GM12878 (cell line): ENCODE data around the gene MSL2. TPM values are rescaled to one million over a fixed set of nuclear protein-coding genes. Genes with fewer than 3 reads are reported as not detected.

Experiments
- ATAC-seq: fragments of 200-7000 bp; cut with Tn5 transposase; 3 replicates; pipeline ENCODE4 v1.9.1; 2020; ENCODE audit warnings: mild to moderate bottlenecking, moderate library complexity
- BruUV-seq: library from RNA; stranded (reverse); fragments of 400-500 nt; replicated peaks from 2 replicates; lab custom pipeline; 2021; lab: Mats Ljungman, UMichigan
- CTCF ChIA-PET: fragments of 300-600 bp; sonication (Branson Sonifier 250); formaldehyde crosslinking; extraction: SDS; loops from one replicate; lab custom pipeline; 2021; ENCODE audit warnings: inconsistent platforms; lab: Yijun Ruan, JAX
- POLR2A ChIA-PET: fragments of 350-600 bp; formaldehyde crosslinking; extraction: SDS; loops from one replicate; lab custom pipeline; 2021; ENCODE audit warnings: inconsistent platforms; lab: Charles Lee
- RAD21 ChIA-PET: fragments of 300-600 bp; sonication (Branson Sonifier 250); formaldehyde crosslinking; loops from one replicate; lab custom pipeline; 2023; ENCODE audit warnings: antibody characterized with exemption; ENCODE audit not compliant: unreplicated experiment; lab: Charles Lee
- SMC1A ChIA-PET: fragments of 300-600 bp; sonication (Branson Sonifier 250); formaldehyde crosslinking; loops from one replicate; lab custom pipeline; 2023; ENCODE audit not compliant: unreplicated experiment, uncharacterized antibody; lab: Charles Lee
- DNase-seq: peaks from one replicate; pipeline ENCODE4 v3.0.0-alpha.2; 2011; ENCODE audit warnings: low read depth, low spot score
- FAIRE-seq: peaks from 3 replicates; lab custom pipeline; 2011; peaks lifted over from hg19 to GRCh38; lab: Jason Lieb, UNC
- H2AFZ ChIP-seq: 2 replicates; pipeline ENCODE4 v1.6.0; 2011; ENCODE audit warnings: low read depth, low read length, control low read depth; ENCODE audit not compliant: control insufficient read depth
- H3K27ac ChIP-seq: 2 replicates; pipeline ENCODE4 v1.5.1; 2011; ENCODE audit warnings: control low read depth; ENCODE audit not compliant: control insufficient read depth, insufficient read depth
- H3K27me3 ChIP-seq, 2 experiments: replicated peaks in 1 of 2; 2 replicates each; pipeline versions ENCODE4 v1.6.0 to v1.6.1; 2011; ENCODE audit warnings: low read length in 1 of 2; ENCODE audit not compliant: control insufficient read depth in 2 of 2, insufficient read depth in 2 of 2
- H3K36me3 ChIP-seq, 2 experiments: 2 replicates each; pipeline ENCODE4 v1.5.1; 2011; ENCODE audit warnings: low read length in 1 of 2; ENCODE audit not compliant: control insufficient read depth in 2 of 2, insufficient read depth in 2 of 2
- H3K4me1 ChIP-seq: 2 replicates; pipeline ENCODE4 v1.6.1; 2011; ENCODE audit warnings: mild to moderate bottlenecking, low read length, moderate library complexity, mixed read lengths; ENCODE audit not compliant: control insufficient read depth, insufficient read depth
- H3K4me2 ChIP-seq: 2 replicates; pipeline ENCODE4 v1.6.0; 2011; ENCODE audit warnings: control low read depth; ENCODE audit not compliant: control insufficient read depth, insufficient read depth
- H3K4me3 ChIP-seq: fragments of 200-600 bp; sonication (generic); 2 replicates; pipeline ENCODE4 v1.5.1; 2016
- H3K79me2 ChIP-seq: 2 replicates; pipeline ENCODE4 v1.6.0; 2011; ENCODE audit warnings: low read length; ENCODE audit not compliant: control insufficient read depth, insufficient read depth
- H3K9ac ChIP-seq: 2 replicates; pipeline ENCODE4 v1.8.0; 2011; ENCODE audit warnings: low read length, control low read depth, mixed read lengths; ENCODE audit not compliant: control insufficient read depth, insufficient read depth
- H3K9me3 ChIP-seq: replicated peaks from 3 replicates; pipeline ENCODE4 v1.5.1; 2011; ENCODE audit warnings: mild to moderate bottlenecking, low read length; ENCODE audit not compliant: control insufficient read depth, insufficient read depth
- H4K20me1 ChIP-seq: 2 replicates; pipeline ENCODE4 v1.6.0; 2011; ENCODE audit not compliant: control insufficient read depth, insufficient read depth
- BCL11A ChIP-seq: IDR thresholded peaks from 2 replicates; pipeline ENCODE4 v1.6.1; 2011; ENCODE audit warnings: low read depth, low read length
- CHD2 ChIP-seq: IDR thresholded peaks from 2 replicates; pipeline ENCODE4 v1.6.1; 2011; ENCODE audit warnings: low read depth, low read length, improper control_type of control experiment, borderline replicate concordance
- FOXK2 ChIP-seq: fragments of 450-650 bp; IDR thresholded peaks from 2 replicates; pipeline ENCODE4 v1.6.1; 2017; ENCODE audit warnings: mild to moderate bottlenecking, moderate library complexity
- KAT2A ChIP-seq: conservative IDR thresholded peaks from 2 replicates; pipeline ENCODE4 v1.6.1; 2011; ENCODE audit warnings: low read depth, low read length; ENCODE audit not compliant: control insufficient read depth
- NR2F1 ChIP-seq: fragments of 450-650 bp; conservative IDR thresholded peaks from 2 replicates; pipeline ENCODE4 v1.6.1; 2017; ENCODE audit warnings: mild to moderate bottlenecking
- PAX5 ChIP-seq: IDR thresholded peaks from 2 replicates; pipeline ENCODE4 v1.6.1; 2011; ENCODE audit warnings: low read depth, low read length, borderline replicate concordance
- PAX8 ChIP-seq: fragments of 450-650 bp; IDR thresholded peaks from 2 replicates; pipeline ENCODE4 v1.6.1; 2017; ENCODE audit warnings: mild to moderate bottlenecking, moderate library complexity
- POU2F2 ChIP-seq: IDR thresholded peaks from 3 replicates; pipeline ENCODE4 v1.6.1; 2011; ENCODE audit warnings: low read depth, mild to moderate bottlenecking, low read length, borderline replicate concordance
- RAD51 ChIP-seq: fragments of 450-650 bp; IDR thresholded peaks from 2 replicates; pipeline ENCODE4 v1.6.1; 2016; ENCODE audit warnings: moderate library complexity, mild to moderate bottlenecking, inconsistent platforms
- RUNX3 ChIP-seq: IDR thresholded peaks from 2 replicates; pipeline ENCODE4 v1.6.1; 2012; ENCODE audit warnings: low read length, inconsistent platforms
- SMARCA5 ChIP-seq: fragments of 450-650 bp; IDR thresholded peaks from 2 replicates; pipeline ENCODE4 v1.6.1; 2017; ENCODE audit warnings: mild to moderate bottlenecking
- SREBF1 ChIP-seq: IDR thresholded peaks from 2 replicates; pipeline ENCODE4 v1.6.1; 2012; ENCODE audit warnings: mild to moderate bottlenecking, low read length
- YY1 ChIP-seq: IDR thresholded peaks from 2 replicates; pipeline ENCODE4 v1.6.1; 2011; ENCODE audit warnings: low read depth, mild to moderate bottlenecking, low read length
- WGBS: methylation state at CpG from one replicate; pipeline ENCODE4 v1.1.6; 2016; ENCODE audit warnings: low lambda C conversion rate; ENCODE audit not compliant: insufficient replicate concordance, insufficient coverage; ENCODE audit errors: missing lambda C conversion rate; 5-methylcytosine and 5-hydroxymethylcytosine counted together
- in situ Hi-C: fragments of 300-500 bp; cut with MboI; formaldehyde crosslinking; loops from 9 replicates; pipeline ENCODE4 v1.14.3; 2018; ENCODE audit warnings: mixed read lengths
- intact Hi-C: fragments of 100-400 bp; cut with micrococcal nuclease; formaldehyde crosslinking; loops from one replicate; pipeline ENCODE4 v1.14.2; 2022; ENCODE audit not compliant: unreplicated experiment
- polyA plus RNA-seq, 11 experiments: library from polyadenylated mRNA; depleted of rRNA in 4 of 11; unstranded in 6 of 11; stranded (reverse) in 5 of 11; fragments of >200 nt; fragmentation: Nextera tagmentation in 4 of 11; fragmentation: Illumina TruSeq in 1 of 11; extraction: Ambion mirVana in 4 of 11; extraction: Trizol in 1 of 11; gene quantifications; 1 replicate in 1 of 11; 2 replicates in 10 of 11; pipeline versions ENCODE4 v1.2.1 to v1.2.3, GENCODE V29; 2011 to 2016; ENCODE audit warnings: inconsistent platforms in 2 of 11, missing spikeins in 2 of 11, low read depth in 1 of 11
- total RNA-seq, 4 experiments: library from RNA; depleted of rRNA in 3 of 4; stranded (reverse); fragments of >200 nt in 3 of 4; fragmentation: Illumina TruSeq in 1 of 4; extraction: Trizol in 1 of 4; gene quantifications; 2 replicates each; pipeline versions ENCODE4 v1.2.1 to v1.2.3, GENCODE V29; 2013 to 2021
- TF ChIP-seq, protein P1 (sequence below): IDR thresholded peaks from 2 replicates; pipeline ENCODE4 v1.6.1; 2012; ENCODE audit warnings: improper control_type of control experiment, low read depth, low read length; ENCODE audit not compliant: insufficient replicate concordance
- TF ChIP-seq, protein P2 (sequence below), 3 experiments: IDR thresholded peaks in 2 of 3; conservative IDR thresholded peaks in 1 of 3; 2 replicates each; pipeline ENCODE4 v1.5.1; 2011; ENCODE audit warnings: low read depth in 3 of 3, low read length in 3 of 3, mild to moderate bottlenecking in 3 of 3, control low read depth in 2 of 3, moderate library complexity in 2 of 3, inconsistent platforms in 1 of 3, mixed read lengths in 1 of 3; ENCODE audit not compliant: control insufficient read depth in 2 of 3, insufficient read depth in 1 of 3; ENCODE audit errors: extremely low read depth in 1 of 3

MSL2 gene
- total and polyA plus RNA-seq, 10 of the 15 experiments (the other 5 are each of a cell fraction or from before 2014, with no cell fraction given) = 3.5 to 31.7 (median 10.5) TPM

DNA sequence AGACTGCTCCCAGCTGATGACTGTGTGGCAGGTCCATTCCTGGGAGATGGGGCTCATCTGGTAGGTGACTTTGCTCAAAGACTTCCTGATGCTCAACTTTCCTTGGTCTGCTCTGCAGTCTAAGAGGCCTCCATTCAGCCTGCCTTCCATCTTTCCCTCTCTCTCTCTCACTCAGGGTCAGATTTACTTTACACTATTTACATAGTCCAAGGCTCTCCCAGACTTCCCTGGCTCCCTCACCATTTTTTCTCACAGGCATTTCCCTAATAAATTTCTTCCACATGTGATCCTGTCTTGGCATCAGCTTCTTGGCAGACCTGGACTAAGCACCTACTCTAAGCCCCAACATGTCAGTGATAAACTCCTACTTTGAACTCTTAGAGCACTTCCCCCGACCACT is 41.0 kb upstream of the MSL2 start:
- Histone ChIP-seq H3K27me3 (peaks cover 0 to 3% of the 10 kb centered on the region in 2 experiments; a peak in 2 of 4 replicates), H3K4me2 (no peak overlapping the region), H3K9me3 (no peaks in the 10 kb centered on the region), H3K79me2 (no peaks in the 10 kb centered on the region), H3K27ac (no peak overlapping the region), H4K20me1 (no peaks in the 10 kb centered on the region), H2AFZ (no peak overlapping the region), H3K36me3 (no peaks in the 10 kb centered on the region), H3K4me1 (no peaks in the 10 kb centered on the region), H3K9ac (no peak overlapping the region), H3K4me3 (no peak overlapping the region)
- ATAC-seq (no peak), FAIRE-seq (no peak), DNase-seq (no peak)
- BruUV-seq = no TSS peak
- intact Hi-C loops = no loop called here
- SMC1A ChIA-PET = no interaction called here
- RAD21 ChIA-PET = no interaction called here
- POLR2A ChIA-PET = interaction anchor here (0.6 kb wide), 2 partner anchors 108 to 151 kb away, joined by 3 to 4 read pairs; no protein-coding TSS in a partner anchor
- CTCF ChIA-PET = no interaction called here
- WGBS = 0% methylated on average over 1 of the region's 1 CpG
- in situ Hi-C loops = no loop called here
- TF ChIP-seq RAD51 (no peak), NR2F1 (no peak), POU2F2 (no peak), CHD2 (no peak), SREBF1 (no peak), SMARCA5 (no peak), KAT2A (no peak), YY1 (no peak), RUNX3 (no peak), PAX8 (no peak), PAX5 (no peak), BCL11A (no peak), FOXK2 (no peak)
- TF ChIP-seq, protein P1, sequence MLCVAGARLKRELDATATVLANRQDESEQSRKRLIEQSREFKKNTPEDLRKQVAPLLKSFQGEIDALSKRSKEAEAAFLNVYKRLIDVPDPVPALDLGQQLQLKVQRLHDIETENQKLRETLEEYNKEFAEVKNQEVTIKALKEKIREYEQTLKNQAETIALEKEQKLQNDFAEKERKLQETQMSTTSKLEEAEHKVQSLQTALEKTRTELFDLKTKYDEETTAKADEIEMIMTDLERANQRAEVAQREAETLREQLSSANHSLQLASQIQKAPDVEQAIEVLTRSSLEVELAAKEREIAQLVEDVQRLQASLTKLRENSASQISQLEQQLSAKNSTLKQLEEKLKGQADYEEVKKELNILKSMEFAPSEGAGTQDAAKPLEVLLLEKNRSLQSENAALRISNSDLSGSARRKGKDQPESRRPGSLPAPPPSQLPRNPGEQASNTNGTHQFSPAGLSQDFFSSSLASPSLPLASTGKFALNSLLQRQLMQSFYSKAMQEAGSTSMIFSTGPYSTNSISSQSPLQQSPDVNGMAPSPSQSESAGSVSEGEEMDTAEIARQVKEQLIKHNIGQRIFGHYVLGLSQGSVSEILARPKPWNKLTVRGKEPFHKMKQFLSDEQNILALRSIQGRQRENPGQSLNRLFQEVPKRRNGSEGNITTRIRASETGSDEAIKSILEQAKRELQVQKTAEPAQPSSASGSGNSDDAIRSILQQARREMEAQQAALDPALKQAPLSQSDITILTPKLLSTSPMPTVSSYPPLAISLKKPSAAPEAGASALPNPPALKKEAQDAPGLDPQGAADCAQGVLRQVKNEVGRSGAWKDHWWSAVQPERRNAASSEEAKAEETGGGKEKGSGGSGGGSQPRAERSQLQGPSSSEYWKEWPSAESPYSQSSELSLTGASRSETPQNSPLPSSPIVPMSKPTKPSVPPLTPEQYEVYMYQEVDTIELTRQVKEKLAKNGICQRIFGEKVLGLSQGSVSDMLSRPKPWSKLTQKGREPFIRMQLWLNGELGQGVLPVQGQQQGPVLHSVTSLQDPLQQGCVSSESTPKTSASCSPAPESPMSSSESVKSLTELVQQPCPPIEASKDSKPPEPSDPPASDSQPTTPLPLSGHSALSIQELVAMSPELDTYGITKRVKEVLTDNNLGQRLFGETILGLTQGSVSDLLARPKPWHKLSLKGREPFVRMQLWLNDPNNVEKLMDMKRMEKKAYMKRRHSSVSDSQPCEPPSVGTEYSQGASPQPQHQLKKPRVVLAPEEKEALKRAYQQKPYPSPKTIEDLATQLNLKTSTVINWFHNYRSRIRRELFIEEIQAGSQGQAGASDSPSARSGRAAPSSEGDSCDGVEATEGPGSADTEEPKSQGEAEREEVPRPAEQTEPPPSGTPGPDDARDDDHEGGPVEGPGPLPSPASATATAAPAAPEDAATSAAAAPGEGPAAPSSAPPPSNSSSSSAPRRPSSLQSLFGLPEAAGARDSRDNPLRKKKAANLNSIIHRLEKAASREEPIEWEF = no peak
- TF ChIP-seq, protein P2, sequence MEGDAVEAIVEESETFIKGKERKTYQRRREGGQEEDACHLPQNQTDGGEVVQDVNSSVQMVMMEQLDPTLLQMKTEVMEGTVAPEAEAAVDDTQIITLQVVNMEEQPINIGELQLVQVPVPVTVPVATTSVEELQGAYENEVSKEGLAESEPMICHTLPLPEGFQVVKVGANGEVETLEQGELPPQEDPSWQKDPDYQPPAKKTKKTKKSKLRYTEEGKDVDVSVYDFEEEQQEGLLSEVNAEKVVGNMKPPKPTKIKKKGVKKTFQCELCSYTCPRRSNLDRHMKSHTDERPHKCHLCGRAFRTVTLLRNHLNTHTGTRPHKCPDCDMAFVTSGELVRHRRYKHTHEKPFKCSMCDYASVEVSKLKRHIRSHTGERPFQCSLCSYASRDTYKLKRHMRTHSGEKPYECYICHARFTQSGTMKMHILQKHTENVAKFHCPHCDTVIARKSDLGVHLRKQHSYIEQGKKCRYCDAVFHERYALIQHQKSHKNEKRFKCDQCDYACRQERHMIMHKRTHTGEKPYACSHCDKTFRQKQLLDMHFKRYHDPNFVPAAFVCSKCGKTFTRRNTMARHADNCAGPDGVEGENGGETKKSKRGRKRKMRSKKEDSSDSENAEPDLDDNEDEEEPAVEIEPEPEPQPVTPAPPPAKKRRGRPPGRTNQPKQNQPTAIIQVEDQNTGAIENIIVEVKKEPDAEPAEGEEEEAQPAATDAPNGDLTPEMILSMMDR (IDR thresholded peaks at IDR 0.05 in 2 of 3, conservative IDR thresholded peaks at IDR 0.05 in 1 of 3; ENCODE audit: control insufficient read depth in 2 of 3, extremely low read depth in 1 of 3, insufficient read depth in 1 of 3, low read depth in 3 of 3, low read length in 3 of 3) = no peak
